SIG-M5 treated with dmso at 0.1 percent for 504 hours (cell line): ENCODE measurements around the gene ERFL.

Source experiments
- DNase-seq: peaks from one replicate; lab custom pipeline; 2025; ENCODE audit not compliant: unreplicated experiment; lab: John Stamatoyannopoulos, UW

ERFL gene

DNA sequence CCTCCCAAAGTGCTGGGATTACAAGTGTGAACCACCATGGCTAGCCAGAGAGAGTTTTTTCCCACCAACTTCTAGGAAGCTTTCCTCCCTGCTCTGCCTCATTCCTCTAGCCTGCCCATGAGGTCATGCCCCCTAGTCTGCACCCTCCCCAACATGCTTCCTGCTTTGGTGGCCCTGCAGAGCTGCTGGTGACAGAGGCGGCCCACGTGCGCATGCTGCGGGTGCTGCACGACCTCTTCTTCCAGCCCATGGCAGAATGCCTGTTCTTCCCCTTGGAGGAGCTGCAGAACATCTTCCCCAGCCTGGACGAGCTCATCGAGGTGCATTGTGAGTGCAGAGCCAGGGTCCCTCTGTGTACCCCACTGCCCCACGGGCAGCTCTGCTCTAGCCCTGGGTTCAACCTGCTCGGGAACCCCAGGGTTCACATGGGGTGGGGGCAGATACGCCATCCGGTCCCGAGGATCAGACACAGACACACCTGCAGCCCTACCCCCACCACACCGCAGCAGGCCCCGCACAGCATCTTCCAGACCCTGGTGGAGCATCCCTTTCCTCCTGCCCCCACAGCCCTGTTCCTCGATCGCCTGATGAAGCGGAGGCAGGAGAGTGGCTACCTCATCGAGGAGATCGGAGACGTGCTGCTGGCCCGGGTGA lies 26.4 kb downstream of the ERFL start:
- no peak for DNase-seq

DNA sequence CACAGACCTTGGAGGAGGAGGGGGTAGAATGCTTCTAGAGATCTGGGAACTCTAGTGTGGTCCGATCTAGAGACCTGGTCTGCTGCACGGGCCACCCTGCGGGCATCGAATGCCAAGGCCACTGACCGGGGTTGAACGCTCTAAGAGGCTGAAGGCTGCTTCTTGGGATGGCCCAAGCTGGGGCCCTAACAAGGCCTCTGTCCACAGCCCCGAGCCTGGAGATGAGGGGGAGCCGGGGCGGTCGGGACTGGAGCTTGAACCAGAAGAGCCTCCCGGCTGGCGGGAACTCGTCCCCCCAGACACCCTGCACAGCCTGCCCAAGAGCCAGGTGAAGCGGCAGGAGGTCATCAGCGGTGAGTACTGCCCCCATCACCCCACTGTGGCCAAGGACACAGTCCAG lies 30.0 kb downstream of the ERFL start:
- no peak for DNase-seq

DNA sequence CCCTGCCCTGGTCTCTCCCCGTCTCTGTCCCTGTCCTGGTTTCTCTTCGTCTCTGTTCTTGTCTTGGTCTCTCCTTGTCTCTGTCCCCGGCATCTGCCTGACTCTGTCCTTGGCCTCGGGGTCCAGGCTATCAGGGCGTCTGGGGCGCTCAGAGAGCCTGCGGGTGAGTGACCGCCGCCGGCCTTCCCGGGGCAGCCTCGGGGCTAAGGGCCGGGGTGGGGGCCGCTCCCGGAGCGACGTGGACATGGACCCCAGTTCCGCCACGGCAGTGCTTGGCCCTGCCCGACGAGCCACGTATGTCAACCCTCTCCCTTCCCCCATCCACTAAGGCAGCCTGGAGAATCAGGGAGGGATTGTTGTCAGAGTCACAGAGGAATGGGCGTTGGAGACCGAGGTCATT lies 30.4 kb downstream of the ERFL start:
- DNase-seq = no peak

DNA sequence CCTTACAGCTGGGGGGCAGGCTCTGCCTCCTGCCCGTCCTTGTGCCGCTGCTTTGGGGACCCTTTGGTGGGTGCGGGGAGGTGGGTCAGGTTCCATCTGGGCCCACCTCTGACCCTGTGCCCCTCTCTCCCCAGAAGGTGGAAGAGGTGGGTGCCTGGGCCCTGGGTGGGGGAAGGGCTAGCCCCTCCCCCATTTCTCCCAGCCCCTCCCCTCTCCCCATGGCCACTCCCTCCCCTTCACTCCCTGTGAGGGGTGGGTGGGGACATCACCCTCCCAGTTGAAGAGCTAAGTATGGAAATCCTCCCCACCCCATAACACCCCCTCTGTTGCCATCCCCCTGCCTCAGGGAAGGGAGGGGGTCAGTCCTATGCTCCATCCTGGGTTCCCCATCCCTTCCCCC lies 31.1 kb downstream of the ERFL start:
- DNase-seq = no peak

DNA sequence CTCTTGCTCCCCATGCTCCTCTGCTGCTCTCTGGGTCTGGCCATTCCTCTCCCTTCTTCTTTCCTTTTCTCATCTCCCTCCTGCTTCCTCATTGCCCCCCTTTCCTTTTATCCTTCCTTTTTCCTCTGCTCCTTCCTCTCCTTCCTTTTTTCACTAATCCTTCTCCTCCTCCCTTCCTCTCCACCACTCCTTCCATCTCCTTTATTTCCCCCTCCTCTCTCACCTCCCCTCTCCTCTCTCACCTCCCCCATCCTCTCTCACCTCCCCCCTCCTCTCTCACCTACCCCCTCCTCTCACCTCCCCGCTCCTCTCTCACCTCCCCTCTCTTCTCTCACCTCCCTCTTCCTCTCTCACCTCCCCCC lies 31.7 kb downstream of the ERFL start:
- no peak for DNase-seq

DNA sequence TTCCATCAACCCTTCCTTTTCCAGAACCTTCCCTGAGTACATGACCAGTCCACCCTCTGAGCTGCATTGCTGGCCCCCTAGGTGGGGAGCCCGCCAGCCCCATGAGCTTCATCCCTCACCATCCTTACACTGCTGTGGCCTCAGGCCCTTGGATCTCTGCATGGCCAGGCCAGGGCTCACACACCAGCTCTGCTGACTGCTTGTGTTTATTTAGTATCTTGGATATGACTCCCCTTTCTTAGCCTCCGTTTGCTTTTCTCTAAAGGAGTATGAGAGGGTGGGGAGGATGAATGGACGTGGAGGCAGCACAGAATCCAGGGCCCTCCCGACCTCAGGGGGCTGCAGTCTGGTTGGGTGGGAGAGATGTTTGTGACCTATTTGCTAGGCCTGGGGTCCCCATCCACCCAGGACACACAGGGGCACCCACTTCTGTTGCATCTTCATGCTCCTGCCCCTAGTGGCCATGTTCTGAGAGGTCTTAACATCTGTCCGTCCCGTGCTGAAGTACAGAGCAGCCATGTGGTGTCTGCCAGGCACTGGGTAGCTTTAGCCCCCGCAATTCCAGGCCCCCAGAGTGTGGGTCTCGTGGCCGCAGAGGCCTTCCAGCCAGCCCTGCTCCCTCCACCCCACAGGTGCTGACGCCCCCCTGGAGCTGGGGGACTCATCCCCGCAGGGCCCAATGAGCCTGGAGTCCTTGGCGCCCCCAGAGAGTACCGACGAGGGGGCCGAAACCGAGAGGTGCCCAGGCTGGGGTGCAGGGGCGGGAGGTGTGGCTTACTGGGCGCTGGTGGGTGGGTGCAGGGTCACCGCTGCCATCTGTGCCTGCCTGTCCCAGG lies 32.3 kb downstream of the ERFL start:
- DNase-seq = no peak

DNA sequence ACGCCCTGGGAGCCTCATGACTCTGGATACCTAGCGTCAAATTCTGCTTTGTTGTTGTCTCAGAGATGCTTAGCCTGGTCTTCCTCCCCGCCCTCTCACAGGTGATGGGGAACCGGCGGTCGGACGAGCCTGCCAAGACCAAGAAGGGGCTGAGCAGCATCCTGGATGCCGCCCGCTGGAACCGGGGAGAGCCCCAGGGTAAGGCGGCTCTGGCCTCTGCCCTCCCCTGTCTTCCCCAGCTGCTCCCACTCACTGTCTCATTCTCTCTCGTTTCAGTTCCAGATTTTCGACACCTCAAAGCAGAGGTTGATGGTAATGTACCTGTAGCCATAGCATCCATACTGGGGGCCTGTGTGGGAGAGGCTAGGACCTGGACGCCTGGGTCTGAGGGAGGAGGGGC lies 33.9 kb downstream of the ERFL start:
- no peak for DNase-seq

DNA sequence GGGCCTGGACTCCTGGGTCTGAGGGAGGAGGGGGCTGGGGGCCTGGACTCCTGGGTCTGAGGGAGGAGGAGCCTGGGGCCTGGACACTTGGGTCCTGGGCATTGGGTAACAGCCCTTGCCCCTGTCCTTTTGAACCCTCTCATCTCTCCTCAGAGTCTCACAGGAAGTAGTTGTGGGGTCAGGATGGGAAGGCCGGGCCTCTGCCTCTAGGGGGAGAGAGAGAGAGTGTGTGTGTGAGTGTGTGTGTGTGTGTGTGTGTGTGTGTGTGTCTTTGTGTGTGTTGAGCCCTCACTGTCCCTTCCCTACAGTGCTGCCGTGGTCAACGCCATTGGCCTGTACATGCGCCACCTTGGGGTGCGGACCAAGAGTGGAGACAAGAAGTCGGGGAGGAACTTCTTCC lies 34.4 kb downstream of the ERFL start:
- no peak for DNase-seq

DNA sequence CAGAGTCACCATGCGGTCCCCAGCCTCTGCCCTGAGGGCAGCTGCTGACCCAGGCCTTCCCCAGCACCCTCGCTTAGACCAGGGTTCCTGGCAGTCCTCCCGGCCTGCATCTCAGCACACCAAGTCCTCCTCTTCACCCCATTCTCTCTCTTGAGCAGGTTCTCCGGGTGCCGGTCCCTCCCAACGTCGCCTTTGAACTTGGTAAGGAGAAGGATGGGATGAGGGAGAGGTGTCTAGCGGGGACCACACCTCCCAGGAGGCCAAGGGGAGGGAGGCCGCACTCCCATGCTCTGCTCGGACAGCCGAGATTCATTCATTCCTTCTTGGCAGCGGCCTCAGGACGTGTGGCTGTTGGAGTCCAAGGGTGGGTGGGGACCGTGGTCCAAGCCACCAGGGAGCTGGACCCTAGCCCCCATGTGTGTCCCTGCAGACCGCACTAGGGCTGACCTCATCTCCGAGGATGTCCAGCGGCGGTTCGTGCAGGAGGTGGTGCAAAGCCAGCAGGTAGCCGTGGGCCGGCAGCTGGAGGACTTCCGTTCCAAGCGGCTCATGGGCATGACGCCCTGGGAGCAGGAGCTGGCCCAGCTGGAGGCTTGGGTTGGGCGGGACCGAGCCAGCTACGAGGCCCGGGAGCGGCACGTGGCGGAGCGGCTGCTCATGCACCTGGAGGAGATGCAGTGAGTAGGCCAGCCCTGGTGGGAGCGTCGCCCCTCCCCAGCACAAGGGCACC lies 35.9 kb downstream of the ERFL start:
- DNase-seq = no peak

DNA sequence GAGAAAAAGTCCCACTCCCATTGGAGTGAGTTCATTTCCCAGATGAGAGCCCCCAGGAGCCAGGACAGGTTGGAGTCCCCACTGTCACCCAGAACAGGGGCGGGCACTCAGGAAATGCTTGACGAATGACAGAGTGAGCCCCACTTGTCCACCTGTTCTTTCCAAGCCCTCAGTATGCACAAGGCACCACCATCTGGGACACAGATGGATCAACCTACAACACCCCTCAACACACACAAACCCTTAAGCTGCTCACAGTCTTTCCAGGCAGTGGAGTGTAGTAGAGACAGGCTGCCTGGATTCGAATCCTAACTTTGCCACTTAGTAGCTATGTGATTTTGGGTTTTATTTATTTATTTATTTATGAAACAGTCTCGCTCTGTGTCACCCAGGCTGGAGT lies 37.3 kb downstream of the ERFL start:
- DNase-seq = no peak

DNA sequence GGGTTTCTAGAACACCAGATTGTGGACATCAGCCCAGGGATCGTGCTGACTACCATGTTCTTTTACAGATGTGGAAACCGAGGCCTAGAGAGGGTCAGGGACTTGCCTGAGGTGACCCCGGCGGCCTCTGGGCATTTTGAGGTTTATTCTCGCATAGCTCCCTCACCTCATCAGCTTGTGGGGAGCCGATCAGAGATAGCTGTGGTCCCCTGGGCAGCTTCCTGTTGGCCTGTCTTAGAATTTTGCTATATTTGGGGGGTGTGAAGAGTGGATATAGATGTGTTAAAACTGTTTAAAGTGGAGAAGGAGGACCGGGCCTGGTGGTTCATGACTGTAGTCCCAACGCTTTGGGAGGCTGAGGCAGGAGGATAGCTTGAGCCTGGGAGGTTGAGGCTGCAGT lies 38.4 kb downstream of the ERFL start:
- DNase-seq = no peak

DNA sequence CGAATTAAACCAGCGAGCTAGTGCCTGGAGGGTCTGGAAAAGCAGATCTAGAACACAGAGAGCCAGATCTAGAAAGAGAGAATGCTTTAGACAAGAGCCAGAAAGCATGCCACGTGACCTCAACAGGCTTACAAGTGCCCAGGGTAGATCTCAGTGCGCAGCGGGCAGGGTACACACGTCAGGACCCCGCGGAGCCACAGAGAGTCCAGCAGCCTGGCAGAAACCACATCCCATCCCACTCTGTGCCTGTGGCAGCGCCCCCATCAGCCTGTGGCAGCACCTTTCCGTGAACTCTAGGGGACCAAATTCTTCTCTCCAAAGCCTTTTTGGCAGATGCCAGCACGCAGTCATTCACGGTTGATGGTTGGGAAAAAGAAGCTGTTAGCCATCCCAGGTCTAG lies 39.3 kb downstream of the ERFL start:
- DNase-seq = no peak

DNA sequence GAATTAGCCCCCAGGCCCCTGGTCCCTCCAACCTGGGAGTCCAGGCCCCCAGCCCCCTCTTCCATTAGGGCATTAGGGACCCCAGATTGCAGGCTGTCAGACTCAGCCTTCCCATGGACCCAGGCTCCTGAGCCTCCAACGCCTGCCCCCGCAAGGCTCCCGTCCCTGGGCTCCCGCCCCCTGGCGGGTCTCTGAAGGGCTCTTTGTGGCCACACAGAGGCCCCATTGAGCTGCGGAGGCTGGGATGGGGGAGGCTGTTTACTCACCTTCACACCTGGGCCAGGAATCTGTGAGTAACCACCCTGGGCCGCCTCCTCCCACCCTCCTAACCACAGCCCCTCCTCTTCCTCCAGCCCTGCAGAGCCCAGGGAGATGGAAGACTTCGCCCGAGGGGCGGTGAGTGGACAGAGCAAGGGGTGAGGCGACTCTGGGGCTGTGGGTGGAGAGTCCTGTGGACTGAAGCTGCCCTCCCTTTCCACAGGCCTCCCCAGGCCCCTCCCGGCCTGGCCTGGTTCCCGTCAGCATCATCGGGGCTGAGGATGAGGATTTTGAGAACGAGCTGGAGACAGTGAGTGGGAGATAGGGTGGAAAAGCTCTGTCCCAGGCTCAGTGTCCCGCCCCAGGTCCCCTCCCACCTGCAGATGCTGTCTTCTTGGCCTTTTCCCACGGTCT lies 40.4 kb downstream of the ERFL start:
- no peak for DNase-seq

DNA sequence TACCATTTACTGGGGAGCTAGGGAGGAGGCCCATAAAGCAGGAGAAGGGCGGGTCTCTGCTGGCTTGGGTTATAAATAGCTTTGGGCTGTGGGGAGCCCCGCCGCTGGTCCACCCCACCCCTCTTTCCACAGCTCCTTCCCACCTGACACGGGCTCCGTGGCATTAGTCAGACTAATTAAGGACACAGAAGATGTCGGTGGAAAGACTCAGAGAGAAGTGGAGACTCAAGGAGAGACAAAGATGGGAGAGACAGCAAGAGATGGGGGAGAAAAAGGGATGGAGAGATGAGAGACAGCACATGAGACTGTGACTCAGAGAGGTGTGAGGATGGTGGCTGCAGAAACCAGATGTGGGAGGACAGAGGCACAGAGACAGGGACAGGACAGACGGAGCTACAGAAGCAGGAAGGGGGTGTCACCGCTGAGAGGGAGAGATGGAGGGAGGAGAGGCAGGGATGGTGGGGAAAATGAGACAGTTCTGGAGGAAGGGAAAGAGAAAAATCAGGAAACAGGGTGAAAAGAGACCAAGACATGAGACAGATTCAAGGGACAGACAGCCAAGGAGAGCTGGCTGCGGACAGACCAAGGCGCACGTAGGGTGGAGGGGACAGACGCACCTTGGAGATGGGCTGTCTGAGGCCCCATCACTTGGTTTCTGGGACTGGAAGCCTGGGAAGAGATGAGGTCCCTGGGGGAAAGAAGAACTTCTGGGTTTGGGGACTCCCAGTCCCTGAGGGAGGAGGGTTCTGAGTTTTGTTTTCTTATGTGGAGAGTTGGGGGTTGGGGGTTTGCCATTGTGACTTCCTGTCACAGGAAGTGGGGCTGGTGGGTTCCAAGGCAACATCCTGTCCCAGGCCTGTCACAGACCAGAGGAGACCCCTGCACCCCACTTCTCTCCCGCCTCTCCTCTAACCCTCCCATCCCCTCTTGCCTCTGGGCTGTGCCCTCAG lies 41.2 kb downstream of the ERFL start:
- DNase-seq = no peak

DNA sequence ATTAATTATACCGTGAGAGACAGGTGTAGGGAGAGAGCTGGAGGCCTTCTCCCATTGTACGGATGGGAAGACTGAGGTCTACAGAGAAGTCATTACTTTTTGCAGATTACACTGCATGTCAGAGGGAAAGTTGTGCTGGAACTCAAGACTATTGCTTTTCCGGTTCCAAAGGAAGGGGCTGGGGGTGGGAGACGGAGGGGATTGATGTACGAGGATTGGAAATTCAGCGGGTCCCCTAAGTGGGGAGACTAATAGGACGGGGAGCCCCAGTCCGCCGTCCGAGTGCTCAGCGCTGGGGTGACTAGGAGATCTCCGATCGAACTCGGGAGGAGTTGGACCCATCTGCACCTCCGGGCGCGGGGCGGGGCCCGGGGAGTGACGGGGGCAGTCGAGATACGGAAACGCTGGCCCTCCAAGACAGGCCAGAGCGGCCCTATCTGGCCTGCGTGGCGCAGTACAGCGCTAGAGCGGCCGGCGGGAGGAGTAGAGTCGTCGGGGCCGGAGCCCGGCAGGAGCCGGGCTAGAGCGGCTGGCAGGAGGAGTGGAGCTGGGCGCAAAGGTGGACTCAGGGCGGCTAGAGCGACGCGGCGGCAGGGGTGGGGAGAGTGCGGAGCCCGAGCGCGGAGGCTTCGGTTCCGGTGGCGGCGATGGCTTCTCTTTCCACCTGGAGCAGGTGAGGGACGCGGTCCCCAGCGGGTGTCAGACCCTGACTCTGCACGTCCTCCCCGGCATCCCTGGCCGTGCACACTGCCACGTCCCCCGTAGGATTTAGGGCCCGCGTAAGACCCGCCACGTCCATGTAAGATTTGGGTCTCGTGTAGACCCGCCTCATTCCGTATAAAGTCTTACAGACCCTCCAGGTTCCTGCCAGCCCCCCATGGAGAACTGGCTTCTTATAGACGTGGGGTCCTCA lies 44.2 kb downstream of the ERFL start:
- DNase-seq = peak; percentile 96

DNA sequence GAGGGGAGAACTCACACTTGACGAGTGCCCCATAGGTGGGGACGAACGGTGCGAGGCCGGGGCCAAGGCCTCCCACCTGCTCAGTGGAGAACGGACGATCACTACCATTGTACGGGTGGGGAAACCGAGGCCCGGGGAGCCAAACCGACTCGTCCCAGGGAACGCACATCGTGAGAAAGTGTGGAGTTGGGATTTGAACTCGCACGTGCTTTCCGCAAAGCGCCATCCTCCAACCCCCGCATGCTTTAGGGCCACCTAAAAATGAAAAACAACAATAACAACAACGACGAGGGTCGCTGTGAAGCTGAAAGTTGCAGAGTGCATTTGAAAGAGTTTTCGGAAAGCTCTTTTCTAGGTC lies 44.8 kb downstream of the ERFL start:
- no peak for DNase-seq

DNA sequence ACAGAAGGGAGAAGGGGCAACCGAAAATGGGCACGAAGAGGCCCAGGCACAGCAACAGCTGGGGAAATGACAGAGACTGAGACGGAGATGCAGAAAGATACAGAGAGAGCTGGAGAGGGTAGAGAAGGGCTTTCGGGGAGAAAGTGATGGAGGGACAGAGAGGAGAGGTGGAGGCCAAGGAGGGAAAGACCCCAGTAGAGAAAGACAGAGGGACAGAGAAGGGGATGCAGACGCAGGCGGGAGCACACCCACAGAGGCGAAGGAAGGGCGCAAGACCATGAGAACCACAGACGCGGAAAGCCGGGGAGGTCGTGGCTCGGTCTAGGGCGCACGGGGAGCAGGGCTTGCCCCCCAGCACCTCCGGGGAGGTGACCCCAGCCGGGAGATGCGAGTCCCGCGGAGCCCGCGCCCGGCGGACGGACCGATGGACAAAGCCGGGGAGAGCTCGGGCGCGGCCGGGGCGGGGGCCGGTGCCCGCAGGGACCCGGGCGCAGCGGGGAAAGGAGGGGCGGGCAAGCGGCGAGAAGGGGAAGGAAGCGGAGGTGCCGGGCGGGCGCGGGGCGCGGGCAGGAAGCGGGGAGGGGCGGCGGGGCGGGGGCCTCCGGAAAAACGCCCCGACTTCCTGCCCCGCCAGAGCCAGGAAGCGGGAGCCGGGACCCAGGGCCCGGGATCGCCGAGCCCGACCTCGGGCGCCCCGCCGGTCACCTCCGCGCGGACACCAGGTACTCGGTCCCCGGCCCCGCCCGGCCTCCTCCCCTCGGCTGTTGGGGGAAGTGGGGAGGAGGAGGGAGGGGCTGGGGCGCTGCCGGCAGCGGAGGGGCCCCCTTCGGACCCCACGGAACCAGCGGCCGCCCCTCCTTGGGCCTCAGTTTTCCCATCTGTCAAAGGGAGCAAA lies 45.4 kb downstream of the ERFL start, which contains the start of gene ARHGEF1:
ARHGEF1 (plus strand) TSS at position 617 of the 895 bp plus-strand sequence. CDS start 4,899 bp downstream, outside the sequence.
- DNase-seq = peak; percentile 39

DNA sequence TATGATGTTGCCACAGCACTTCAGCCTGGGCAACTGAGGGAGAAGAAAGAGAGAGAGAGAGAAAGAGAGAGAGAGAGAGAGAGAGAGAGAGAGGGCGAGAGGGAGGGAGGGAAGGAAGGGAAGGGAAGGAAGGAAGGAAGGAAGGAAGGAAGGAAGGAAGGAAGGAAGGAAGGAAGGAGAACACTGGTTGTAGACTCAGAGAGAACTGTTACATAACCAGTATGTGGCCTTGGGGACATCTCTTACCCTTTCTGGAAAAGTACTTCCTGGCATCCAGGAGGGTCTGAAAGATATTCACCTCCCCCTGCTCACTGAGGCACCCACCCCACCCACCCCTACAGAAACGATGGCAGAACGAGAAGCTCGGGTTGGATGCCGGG lies 47.9 kb downstream of the ERFL start:
- DNase-seq = no peak
